Amniotic stem cell (primary cell): Measurements from ENCODE around the gene CDK9.
"Not testable (repeated sequence)": the region's sequence is repeated elsewhere in the genome, so short reads cannot be mapped to it uniquely, and the experiment has no call there.

ENCODE experiments used
- DNase-seq: peaks from one replicate; lab custom pipeline; 2025; lab: John Stamatoyannopoulos, UW

The CDK9 gene

GRCh38 chr9:127826253-127826913, 40.5 kb downstream of the CDK9 start:
- no peak for DNase-seq

DNA sequence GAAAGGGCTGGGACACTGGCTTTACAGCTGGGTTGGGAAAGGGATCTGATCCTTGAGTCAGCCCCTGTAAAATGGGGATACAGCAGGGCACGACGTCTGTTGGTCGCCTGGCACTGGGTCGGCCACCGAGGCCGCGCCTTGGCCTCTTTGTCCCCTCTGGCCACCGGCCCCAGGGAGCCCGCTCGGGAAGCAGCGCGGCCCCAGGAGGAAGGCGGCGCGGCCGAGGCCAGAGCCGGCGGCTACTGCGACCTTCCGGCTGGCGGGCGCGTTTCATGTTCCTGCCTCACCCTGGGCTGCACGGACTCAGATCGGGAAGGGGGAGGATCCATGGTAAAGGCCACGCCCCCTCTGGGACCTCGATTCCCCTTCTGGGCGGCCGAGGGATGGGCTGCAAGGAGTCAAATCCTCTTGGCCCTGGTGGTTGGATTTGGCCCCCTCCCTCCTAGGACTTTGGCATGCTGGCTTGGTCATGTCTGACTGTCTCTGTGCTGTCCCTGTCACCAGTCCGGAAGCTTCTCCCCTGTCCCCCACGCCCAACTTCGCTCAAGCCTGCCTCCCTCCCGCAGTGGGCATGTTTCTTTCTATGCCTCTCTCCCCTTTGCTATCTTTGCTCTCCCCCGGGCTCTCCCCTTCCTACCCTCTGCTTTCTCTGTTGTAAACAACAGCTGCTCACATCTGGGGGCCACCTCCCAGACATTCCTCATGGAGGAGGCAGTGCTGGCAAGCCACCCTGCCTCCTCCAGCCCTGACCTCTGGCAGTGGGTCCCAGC, 42.6 kb downstream of the CDK9 start:
- DNase-seq = no peak

GRCh38 chr9:127829205-127829906, 43.5 kb downstream of the CDK9 start:
- no peak for DNase-seq

GRCh38 chr9:127832248-127832647, 46.4 kb downstream of the CDK9 start:
- DNase-seq = no peak

GRCh38 chr9:127833555-127833954, 47.7 kb downstream of the CDK9 start:
- DNase-seq = no peak

DNA sequence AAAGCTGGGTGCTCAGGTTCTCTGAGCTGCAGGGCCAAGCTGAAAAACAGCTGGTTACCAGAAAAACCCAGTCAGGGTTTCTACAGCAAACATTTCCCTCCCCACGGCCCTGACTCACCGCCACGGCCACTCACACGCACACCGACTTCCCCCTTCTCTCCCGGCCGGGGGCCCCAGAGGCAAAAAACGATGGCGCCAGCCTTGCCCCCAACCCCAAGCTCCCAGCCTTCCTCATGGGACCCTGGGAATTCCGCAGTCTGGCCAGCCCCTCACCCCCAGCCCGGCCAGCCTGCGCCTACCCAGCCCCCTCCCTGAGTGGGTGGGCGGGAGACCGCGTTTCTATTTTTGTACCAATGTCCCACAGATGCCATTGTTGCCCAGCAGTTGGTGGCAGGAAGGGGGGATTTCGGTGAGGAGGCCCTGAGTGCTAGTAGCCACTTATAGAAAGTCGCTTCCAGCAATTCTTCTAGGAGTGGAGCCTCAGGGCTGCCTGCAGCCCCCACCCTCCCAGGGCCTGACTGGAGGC, 50.2 kb downstream of the CDK9 start:
- peak; percentile 57 for DNase-seq

GRCh38 chr9:127836561-127836960, 50.7 kb downstream of the CDK9 start:
- DNase-seq = not testable (repeated sequence)

- no peak for DNase-seq
Observed at GRCh38 chr9:127837346-127837745, 51.5 kb downstream of the CDK9 start.

DNA sequence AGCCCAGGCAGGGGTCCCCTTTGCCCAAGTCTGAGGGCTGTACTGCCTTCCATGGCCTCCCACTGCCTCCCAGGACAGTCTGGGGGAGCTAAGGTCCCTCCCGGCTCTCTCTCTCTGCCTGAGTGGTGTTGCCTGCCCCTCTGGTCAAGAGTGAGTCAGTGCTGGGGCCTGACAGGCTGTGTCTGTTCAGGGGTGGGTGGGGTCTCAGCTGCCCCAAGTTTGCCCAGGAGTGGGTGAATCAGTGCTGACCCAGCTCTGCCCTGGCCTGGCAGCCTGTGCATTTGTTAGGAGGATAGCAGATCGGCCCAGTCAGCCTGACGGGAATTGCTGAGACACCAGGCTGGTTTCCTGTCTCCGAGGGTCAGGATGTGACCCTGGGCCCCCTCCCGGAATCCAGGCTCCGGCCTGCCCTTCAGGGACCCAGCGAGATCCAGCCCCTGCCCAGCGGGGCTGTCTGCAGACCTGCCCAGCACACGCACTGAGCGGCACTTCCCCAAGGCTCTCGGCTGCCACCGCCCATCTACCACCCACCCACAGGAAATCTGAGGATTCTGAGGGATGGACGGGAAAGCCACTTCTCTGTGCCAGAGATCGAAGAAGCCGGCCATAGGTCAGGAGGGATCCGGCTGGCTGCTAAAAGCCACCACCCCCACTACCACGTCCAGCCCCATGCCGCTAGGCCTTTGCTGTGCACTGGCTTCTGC, 52.7 kb downstream of the CDK9 start:
- DNase-seq = peak; percentile 80
